Measurements from ENCODE around the gene ZNF518B. TPM values are rescaled to one million over a fixed set of nuclear protein-coding genes. Genes with fewer than 3 reads are reported as not detected.

Gene ZNF518B
- total RNA-seq, 2 donors from 2014 or later: 2.3 to 17.1 TPM

DNA sequence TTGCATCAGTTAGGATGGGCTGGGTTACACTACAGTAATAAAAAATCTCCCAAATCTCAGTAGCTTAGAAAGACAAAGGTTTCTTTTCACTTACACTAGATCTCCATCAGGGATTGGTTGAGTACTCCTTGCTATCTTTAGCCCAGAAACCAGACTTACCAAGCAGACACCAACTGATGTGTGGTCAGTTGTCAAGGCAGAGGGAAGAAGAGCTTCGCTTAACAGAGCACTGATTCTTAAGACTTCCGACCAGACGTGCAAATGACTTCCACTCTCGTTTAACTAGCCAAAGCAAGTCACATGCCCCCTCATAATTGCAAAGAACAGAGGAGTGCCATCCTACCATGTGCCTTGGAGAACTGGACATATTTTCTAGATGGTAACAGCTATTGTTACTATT lies 5.7 kb upstream of the ZNF518B start:
- no peak overlapping the region for H3K27ac ChIP-seq
- WGBS, 2 donors: 76 to 77% methylated on average over 4 of the region's 4 CpGs
- no peaks in the 10 kb centered on the region for H3K36me3 ChIP-seq (replicated peaks in 1 of 2; ENCODE audit: insufficient read depth in 1 of 2, low read depth in 2 of 2)
- DNase-seq: no peak
- H3K27me3 ChIP-seq: peaks cover 0 to 3% of the 10 kb centered on the region in 2 donors
- ATAC-seq: no peak
- no peak overlapping the region for H3K4me3 ChIP-seq
- no peaks in the 10 kb centered on the region for H3K9me3 ChIP-seq
- H3K4me1 ChIP-seq: peaks cover 6% of the 10 kb centered on the region
- TF ChIP-seq, protein P1, sequence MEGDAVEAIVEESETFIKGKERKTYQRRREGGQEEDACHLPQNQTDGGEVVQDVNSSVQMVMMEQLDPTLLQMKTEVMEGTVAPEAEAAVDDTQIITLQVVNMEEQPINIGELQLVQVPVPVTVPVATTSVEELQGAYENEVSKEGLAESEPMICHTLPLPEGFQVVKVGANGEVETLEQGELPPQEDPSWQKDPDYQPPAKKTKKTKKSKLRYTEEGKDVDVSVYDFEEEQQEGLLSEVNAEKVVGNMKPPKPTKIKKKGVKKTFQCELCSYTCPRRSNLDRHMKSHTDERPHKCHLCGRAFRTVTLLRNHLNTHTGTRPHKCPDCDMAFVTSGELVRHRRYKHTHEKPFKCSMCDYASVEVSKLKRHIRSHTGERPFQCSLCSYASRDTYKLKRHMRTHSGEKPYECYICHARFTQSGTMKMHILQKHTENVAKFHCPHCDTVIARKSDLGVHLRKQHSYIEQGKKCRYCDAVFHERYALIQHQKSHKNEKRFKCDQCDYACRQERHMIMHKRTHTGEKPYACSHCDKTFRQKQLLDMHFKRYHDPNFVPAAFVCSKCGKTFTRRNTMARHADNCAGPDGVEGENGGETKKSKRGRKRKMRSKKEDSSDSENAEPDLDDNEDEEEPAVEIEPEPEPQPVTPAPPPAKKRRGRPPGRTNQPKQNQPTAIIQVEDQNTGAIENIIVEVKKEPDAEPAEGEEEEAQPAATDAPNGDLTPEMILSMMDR (IDR thresholded peaks at IDR 0.05): no peak
- TF ChIP-seq POLR2A (IDR thresholded peaks at IDR 0.05): no peak
- intact Hi-C loops (cut with DNase I): no loop called here

- no peak overlapping the region for H3K4me3 ChIP-seq
- WGBS, 2 donors: 30 to 37% methylated on average over 27 of the region's 27 CpGs
- peaks cover 10% of the 10 kb centered on the region for H3K4me1 ChIP-seq
- no peak overlapping the region for H3K27ac ChIP-seq
- peaks cover 0 to 3% of the 10 kb centered on the region in 2 donors for H3K27me3 ChIP-seq
- ATAC-seq: no peak
- no peak for DNase-seq
- intact Hi-C loops (cut with DNase I): no loop called here
- H3K36me3 ChIP-seq (replicated peaks in 1 of 2; ENCODE audit: insufficient read depth in 1 of 2, low read depth in 2 of 2): no peaks in the 10 kb centered on the region
- no peaks in the 10 kb centered on the region for H3K9me3 ChIP-seq
- TF ChIP-seq POLR2A (IDR thresholded peaks at IDR 0.05): no peak
- TF ChIP-seq, protein P1 (IDR thresholded peaks at IDR 0.05): no peak
Measured at GRCh38 chr4:10461850-10462400, 4.7 kb upstream of the ZNF518B start.

- intact Hi-C loops (cut with DNase I): no loop called here
- peak; percentile 53 for ATAC-seq
- DNase-seq: peak; percentile 19 to 47 (median 26)
- H3K36me3 ChIP-seq (replicated peaks in 1 of 2; ENCODE audit: insufficient read depth in 1 of 2, low read depth in 2 of 2): no peaks in the 10 kb centered on the region
- H3K27ac ChIP-seq: no peak overlapping the region
- TF ChIP-seq, protein P1 (IDR thresholded peaks at IDR 0.05): peak; percentile 33 to 88 (median 60)
- TF ChIP-seq POLR2A (IDR thresholded peaks at IDR 0.05): no peak
- no peak overlapping the region for H3K4me3 ChIP-seq
- peaks cover 14% of the 10 kb centered on the region for H3K4me1 ChIP-seq
- WGBS, 2 donors: 5 to 7% methylated on average over 25 to 72 of the region's 72 CpGs
- no peaks in the 10 kb centered on the region for H3K9me3 ChIP-seq
- H3K27me3 ChIP-seq: peaks cover 0 to 3% of the 10 kb centered on the region in 2 donors
Measured at GRCh38 chr4:10461091-10461849, 4.0 kb upstream of the ZNF518B start.

DNA sequence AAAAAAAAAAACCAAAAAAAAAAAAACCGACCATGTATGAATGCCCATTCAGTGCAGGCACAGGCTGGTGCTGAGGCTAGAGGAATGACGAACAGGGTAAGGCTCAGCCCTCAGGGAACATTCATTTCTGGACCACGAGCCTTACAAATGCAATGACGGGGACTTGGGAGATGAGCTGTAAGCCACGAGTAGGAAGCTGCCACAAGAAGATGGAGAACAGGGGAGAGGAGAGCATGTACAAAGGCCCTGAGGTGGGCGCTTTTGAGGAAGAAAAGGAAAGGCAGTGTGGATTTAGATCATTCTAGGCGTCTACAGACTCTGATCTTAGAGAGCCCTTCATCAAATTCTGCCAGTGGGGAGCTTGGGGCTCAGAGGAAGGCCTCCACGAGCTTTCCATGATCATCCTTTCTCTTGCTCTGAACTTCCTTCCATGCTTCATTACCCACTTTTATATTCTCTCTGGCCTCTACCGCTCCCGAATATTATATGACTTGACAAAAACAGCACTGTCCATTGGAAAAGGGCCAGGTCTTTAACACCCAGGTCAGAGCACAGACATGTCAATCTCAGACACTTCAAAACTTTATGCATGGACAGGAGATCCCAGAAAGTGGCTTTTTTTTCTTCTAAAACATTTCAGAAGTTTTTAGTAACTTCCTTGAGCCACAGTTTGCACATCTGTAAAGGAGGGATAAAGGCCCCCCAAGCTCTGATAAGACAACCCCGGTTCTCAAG lies 3.3 kb upstream of the ZNF518B start:
- no peak overlapping the region for H3K4me3 ChIP-seq
- TF ChIP-seq, protein P1 (IDR thresholded peaks at IDR 0.05): no peak
- TF ChIP-seq POLR2A (IDR thresholded peaks at IDR 0.05): no peak
- H3K4me1 ChIP-seq: peaks cover 15% of the 10 kb centered on the region
- DNase-seq (no peak), ATAC-seq (no peak)
- intact Hi-C loops (cut with DNase I): no loop called here
- no peaks in the 10 kb centered on the region for H3K36me3 ChIP-seq (replicated peaks in 1 of 2; ENCODE audit: insufficient read depth in 1 of 2, low read depth in 2 of 2)
- WGBS, 2 donors: 67 to 73% methylated on average over 11 of the region's 11 CpGs
- H3K27ac ChIP-seq: no peak overlapping the region
- no peaks in the 10 kb centered on the region for H3K9me3 ChIP-seq
- peaks cover 0 to 3% of the 10 kb centered on the region in 2 donors for H3K27me3 ChIP-seq

All from body of pancreas (tissue), 4 donors.